K562 (cell line): ENCODE results near the gene RSPO1. TPM values are rescaled to one million over a fixed set of nuclear protein-coding genes. Genes with fewer than 3 reads are reported as not detected.

Source experiments
- BACH1 ChIP-seq: fragments of 200-800 bp; sonication (Bioruptor generic); IDR thresholded peaks from 2 replicates; pipeline ENCODE4 v1.6.1; 2016; ENCODE audit warnings: missing genetic modification characterization, missing compliant biosample characterization
- CTBP1 ChIP-seq: fragments of 450-650 bp; IDR thresholded peaks from 2 replicates; pipeline ENCODE4 v1.6.1; 2016; ENCODE audit warnings: borderline replicate concordance
- CXXC5 ChIP-seq: fragments of 250-450 bp; sonication (Bioruptor Pico); IDR thresholded peaks from 2 replicates; pipeline ENCODE4 v1.8.0; 2022; ENCODE audit warnings: inconsistent platforms, mild to moderate bottlenecking, moderate library complexity
- FOXJ2 ChIP-seq: fragments of 200-800 bp; sonication (Bioruptor generic); IDR thresholded peaks from 2 replicates; pipeline ENCODE4 v1.6.1; 2016; ENCODE audit warnings: missing genetic modification characterization, missing compliant biosample characterization
- FOXK1 ChIP-seq: sonication (generic); formaldehyde crosslinking; IDR thresholded peaks from 2 replicates; pipeline ENCODE4 v1.8.0; 2022; ENCODE audit warnings: missing genetic modification reagents, mild to moderate bottlenecking, borderline replicate concordance
- MAZ ChIP-seq, 2 experiments: fragments of 450-650 bp in 1 of 2; sonication (generic) in 1 of 2; formaldehyde crosslinking; IDR thresholded peaks in 1 of 2; conservative IDR thresholded peaks in 1 of 2; 2 replicates each; pipeline versions ENCODE4 v1.4.0 to v1.5.0; 2020; ENCODE audit warnings: mild to moderate bottlenecking in 1 of 2, missing genetic modification reagents in 1 of 2
- NFRKB ChIP-seq: fragments of 450-650 bp; IDR thresholded peaks from 2 replicates; pipeline ENCODE4 v1.6.1; 2016; ENCODE audit warnings: low read depth
- POLR2AphosphoS5 ChIP-seq: IDR thresholded peaks from 2 replicates; pipeline ENCODE4 v1.6.1; 2011; ENCODE audit warnings: mild to moderate bottlenecking, low read depth, low read length, moderate library complexity; ENCODE audit not compliant: control insufficient read depth, insufficient read depth
- RAD51 ChIP-seq: fragments of 450-650 bp; IDR thresholded peaks from 2 replicates; pipeline ENCODE4 v1.7.1; 2016; ENCODE audit warnings: low read depth, mild to moderate bottlenecking, borderline replicate concordance
- ZBTB17 ChIP-seq: fragments of 450-650 bp; formaldehyde crosslinking; IDR thresholded peaks from 2 replicates; pipeline ENCODE4 v1.4.0; 2020; ENCODE audit warnings: mild to moderate bottlenecking
- ZBTB7A ChIP-seq: IDR thresholded peaks from 2 replicates; pipeline ENCODE4 v1.6.1; 2011; ENCODE audit warnings: low read depth, mild to moderate bottlenecking, low read length, moderate library complexity, borderline replicate concordance; ENCODE audit not compliant: control insufficient read depth
- ZSCAN29 ChIP-seq: fragments of 450-650 bp; IDR thresholded peaks from 2 replicates; pipeline ENCODE4 v1.6.1; 2017
- polyA plus RNA-seq, 8 experiments: library from polyadenylated mRNA; depleted of rRNA in 4 of 8; stranded (reverse) in 5 of 8; unstranded in 3 of 8; fragments of >200 nt; fragmentation: Nextera tagmentation in 2 of 8; fragmentation: Illumina TruSeq in 1 of 8; extraction: Ambion mirVana in 2 of 8; extraction: Trizol in 1 of 8; gene quantifications; 2 replicates each; pipeline versions ENCODE4 v1.2.1 to v1.2.3, GENCODE V29; 2011 to 2014; ENCODE audit warnings: inconsistent platforms in 1 of 8, missing spikeins in 1 of 8
- total RNA-seq, 7 experiments: library from RNA; depleted of rRNA in 6 of 7; stranded (reverse); fragments of >200 nt in 6 of 7; fragmentation: Illumina TruSeq in 2 of 7; extraction: Trizol in 2 of 7; gene quantifications; 2 replicates each; pipeline versions ENCODE4 v1.2.1 to v1.2.3, GENCODE V29; 2011 to 2021; ENCODE audit warnings: low replicate concordance in 1 of 7
- TF ChIP-seq, protein P1 (sequence below): sonication (generic); formaldehyde crosslinking; IDR thresholded peaks from 2 replicates; pipeline ENCODE4 v1.8.0; 2022; ENCODE audit warnings: mild to moderate bottlenecking, missing genetic modification reagents, borderline replicate concordance
- TF ChIP-seq, protein P2 (sequence below): fragments of 450-650 bp; IDR thresholded peaks from 2 replicates; pipeline ENCODE4 v1.6.1; 2018; ENCODE audit not compliant: partially characterized antibody
- TF ChIP-seq, protein P3 (sequence below): fragments of 450-650 bp; IDR thresholded peaks from 2 replicates; pipeline ENCODE4 v1.6.1; 2016; ENCODE audit warnings: antibody characterized with exemption
- TF ChIP-seq, protein P4 (sequence below): sonication (generic); formaldehyde crosslinking; IDR thresholded peaks from 2 replicates; pipeline ENCODE4 v1.8.1; 2023; ENCODE audit warnings: mild to moderate bottlenecking, missing genetic modification reagents

Gene RSPO1
- total and polyA plus RNA-seq, 9 of the 15 experiments (the other 6 are each of a cell fraction or from before 2014, with no cell fraction given): not detected

DNA sequence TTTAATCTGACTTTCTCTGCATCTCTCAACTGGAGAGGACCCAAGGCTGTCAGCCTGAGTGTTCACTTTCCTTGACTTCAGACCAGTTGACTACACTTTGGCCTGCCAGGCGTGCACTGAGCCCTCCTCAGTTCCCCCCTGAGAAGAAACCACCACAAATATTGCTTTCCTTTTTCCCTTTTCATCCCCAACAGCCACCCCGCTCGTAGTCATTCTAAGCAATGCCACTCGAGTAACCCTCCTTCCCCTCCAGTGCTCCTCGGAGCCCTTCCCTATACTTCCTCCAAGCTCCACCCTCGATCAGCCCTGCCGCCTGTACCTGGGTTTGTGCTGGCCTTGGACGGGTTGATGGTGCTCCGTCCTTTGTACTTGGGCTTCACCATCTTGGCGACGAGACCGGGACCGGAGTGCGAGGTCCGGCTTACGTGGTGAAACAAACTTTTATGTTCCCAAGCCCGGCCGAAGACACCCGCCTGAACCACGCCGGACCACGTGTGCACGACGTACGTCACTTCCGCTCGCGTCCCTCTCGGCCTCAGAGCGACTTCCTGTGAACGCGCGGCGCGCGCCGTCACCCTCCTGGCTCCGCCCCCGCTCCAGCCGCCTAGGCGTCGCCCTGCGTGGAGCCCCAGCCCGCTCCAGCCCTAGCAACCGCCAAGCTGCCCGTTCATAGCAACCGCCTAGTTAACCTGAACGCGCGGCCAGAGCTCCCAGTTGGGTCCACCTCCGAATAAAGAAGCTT is 39.1 kb downstream of the RSPO1 start, which contains the start of gene GNL2 (continued):
- TF ChIP-seq BACH1: no peak
- TF ChIP-seq, protein P1, sequence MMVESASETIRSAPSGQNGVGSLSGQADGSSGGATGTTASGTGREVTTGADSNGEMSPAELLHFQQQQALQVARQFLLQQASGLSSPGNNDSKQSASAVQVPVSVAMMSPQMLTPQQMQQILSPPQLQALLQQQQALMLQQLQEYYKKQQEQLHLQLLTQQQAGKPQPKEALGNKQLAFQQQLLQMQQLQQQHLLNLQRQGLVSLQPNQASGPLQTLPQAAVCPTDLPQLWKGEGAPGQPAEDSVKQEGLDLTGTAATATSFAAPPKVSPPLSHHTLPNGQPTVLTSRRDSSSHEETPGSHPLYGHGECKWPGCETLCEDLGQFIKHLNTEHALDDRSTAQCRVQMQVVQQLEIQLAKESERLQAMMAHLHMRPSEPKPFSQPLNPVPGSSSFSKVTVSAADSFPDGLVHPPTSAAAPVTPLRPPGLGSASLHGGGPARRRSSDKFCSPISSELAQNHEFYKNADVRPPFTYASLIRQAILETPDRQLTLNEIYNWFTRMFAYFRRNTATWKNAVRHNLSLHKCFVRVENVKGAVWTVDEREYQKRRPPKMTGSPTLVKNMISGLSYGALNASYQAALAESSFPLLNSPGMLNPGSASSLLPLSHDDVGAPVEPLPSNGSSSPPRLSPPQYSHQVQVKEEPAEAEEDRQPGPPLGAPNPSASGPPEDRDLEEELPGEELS (CRISPR knock-in tag): peak; percentile 47; the same call in 1 of the 2 replicates
- TF ChIP-seq FOXJ2 (tag): peak; percentile 95
- TF ChIP-seq, protein P2, sequence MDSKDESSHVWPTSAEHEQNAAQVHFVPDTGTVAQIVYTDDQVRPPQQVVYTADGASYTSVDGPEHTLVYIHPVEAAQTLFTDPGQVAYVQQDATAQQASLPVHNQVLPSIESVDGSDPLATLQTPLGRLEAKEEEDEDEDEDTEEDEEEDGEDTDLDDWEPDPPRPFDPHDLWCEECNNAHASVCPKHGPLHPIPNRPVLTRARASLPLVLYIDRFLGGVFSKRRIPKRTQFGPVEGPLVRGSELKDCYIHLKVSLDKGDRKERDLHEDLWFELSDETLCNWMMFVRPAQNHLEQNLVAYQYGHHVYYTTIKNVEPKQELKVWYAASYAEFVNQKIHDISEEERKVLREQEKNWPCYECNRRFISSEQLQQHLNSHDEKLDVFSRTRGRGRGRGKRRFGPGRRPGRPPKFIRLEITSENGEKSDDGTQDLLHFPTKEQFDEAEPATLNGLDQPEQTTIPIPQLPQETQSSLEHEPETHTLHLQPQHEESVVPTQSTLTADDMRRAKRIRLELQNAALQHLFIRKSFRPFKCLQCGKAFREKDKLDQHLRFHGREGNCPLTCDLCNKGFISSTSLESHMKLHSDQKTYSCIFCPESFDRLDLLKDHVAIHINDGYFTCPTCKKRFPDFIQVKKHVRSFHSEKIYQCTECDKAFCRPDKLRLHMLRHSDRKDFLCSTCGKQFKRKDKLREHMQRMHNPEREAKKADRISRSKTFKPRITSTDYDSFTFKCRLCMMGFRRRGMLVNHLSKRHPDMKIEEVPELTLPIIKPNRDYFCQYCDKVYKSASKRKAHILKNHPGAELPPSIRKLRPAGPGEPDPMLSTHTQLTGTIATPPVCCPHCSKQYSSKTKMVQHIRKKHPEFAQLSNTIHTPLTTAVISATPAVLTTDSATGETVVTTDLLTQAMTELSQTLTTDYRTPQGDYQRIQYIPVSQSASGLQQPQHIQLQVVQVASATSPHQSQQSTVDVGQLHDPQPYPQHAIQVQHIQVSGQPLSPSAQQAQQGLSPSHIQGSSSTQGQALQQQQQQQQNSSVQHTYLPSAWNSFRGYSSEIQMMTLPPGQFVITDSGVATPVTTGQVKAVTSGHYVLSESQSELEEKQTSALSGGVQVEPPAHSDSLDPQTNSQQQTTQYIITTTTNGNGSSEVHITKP: no peak
- no peak for TF ChIP-seq ZBTB7A
- peak; percentile 71; the same call in 1 of the 2 replicates for TF ChIP-seq NFRKB
- TF ChIP-seq CTBP1: peak; percentile 84; the same call in 1 of the 2 replicates
- TF ChIP-seq, protein P3, sequence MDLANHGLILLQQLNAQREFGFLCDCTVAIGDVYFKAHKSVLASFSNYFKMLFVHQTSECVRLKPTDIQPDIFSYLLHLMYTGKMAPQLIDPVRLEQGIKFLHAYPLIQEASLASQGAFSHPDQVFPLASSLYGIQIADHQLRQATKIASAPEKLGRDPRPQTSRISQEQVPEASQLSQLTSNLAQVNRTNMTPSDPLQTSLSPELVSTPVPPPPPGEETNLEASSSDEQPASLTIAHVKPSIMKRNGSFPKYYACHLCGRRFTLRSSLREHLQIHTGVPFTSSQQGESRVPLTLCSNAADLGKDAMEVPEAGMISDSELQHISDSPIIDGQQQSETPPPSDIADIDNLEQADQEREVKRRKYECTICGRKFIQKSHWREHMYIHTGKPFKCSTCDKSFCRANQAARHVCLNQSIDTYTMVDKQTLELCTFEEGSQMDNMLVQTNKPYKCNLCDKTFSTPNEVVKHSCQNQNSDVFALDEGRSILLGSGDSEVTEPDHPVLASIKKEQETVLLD: peak; percentile 35; the same call in 1 of the 2 replicates
- no peak for TF ChIP-seq ZSCAN29
- peak; percentile 97 for TF ChIP-seq CXXC5 (CRISPR knock-in tag)
- peak; percentile 90 for TF ChIP-seq RAD51
- 0 out of 2 replicates have a peak, but pooled peaks have one; percentile 70 for TF ChIP-seq ZBTB17 (CRISPR knock-in tag)
- TF ChIP-seq, protein P4, sequence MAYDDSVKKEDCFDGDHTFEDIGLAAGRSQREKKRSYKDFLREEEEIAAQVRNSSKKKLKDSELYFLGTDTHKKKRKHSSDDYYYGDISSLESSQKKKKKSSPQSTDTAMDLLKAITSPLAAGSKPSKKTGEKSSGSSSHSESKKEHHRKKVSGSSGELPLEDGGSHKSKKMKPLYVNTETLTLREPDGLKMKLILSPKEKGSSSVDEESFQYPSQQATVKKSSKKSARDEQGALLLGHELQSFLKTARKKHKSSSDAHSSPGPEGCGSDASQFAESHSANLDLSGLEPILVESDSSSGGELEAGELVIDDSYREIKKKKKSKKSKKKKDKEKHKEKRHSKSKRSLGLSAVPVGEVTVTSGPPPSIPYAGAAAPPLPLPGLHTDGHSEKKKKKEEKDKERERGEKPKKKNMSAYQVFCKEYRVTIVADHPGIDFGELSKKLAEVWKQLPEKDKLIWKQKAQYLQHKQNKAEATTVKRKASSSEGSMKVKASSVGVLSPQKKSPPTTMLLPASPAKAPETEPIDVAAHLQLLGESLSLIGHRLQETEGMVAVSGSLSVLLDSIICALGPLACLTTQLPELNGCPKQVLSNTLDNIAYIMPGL: peak; percentile 57; the same call in 1 of the 2 replicates
- TF ChIP-seq POLR2AphosphoS5: peak; percentile 84
- TF ChIP-seq FOXK1 (CRISPR knock-in tag): 0 out of 2 replicates have a peak, but pooled peaks have one; percentile 51
- TF ChIP-seq MAZ (CRISPR knock-in tag; conservative IDR thresholded peaks at IDR 0.05 in 1 of 2, IDR thresholded peaks at IDR 0.05 in 1 of 2): peak; percentile 73 to 74
